ENCODE results near the gene HLA-DQA2. TPM values are rescaled to one million over a fixed set of nuclear protein-coding genes. Genes with fewer than 3 reads are reported as not detected.

The HLA-DQA2 gene
- total RNA-seq, 1 experiment from 2014 or later, result not detected

DNA sequence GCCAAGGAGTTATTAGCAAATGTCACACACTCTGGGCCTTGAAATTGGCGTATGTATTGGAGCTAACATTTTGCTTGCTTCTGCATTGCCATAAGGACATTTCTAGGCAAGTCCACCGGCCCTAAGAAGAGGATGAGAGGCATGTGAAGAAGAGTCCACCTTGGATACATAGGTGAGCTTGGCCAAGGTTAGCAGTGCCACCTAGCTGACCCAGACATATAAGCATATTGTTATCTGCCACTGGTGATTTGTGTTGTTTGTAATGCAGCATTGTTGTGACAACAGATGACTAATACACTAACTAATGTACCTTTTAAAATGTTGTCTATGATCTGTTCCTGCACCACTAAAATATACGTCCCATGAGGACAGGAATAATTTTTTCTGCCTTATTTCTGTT lies 24.8 kb upstream of the HLA-DQA2 start:
- Histone ChIP-seq H3K27ac (ENCODE audit: low read depth, low read length) (no peak overlapping the region), H3K4me1 (ENCODE audit: control insufficient read depth in 1 of 2, insufficient read depth in 2 of 2, low read length in 2 of 2) (no peaks in the 10 kb centered on the region), H3K9ac (ENCODE audit: low read length) (no peak overlapping the region), H3K4me3 (replicated peaks in 1 of 2; ENCODE audit: low read depth in 1 of 2, low read length in 2 of 2) (no peak overlapping the region), H3K27me3 (ENCODE audit: insufficient read depth, low read length) (no peaks in the 10 kb centered on the region), H3K9me3 (ENCODE audit: control insufficient read depth in 1 of 2, insufficient read depth in 1 of 2, low read depth in 1 of 2, low read length in 2 of 2) (no peaks in the 10 kb centered on the region), H4K20me1 (ENCODE audit: insufficient read depth) (no peaks in the 10 kb centered on the region), H3K9me2 (ENCODE audit: insufficient read depth) (no peaks in the 10 kb centered on the region), H2AFZ (ENCODE audit: low read depth, low read length, poor library complexity, severe bottlenecking) (no peak overlapping the region), H3K79me2 (ENCODE audit: insufficient read depth, low read length) (no peaks in the 10 kb centered on the region), H3K4me2 (ENCODE audit: low read length) (no peak overlapping the region), H3K36me3 (ENCODE audit: control insufficient read depth in 1 of 2, insufficient read depth in 2 of 2, low read length in 2 of 2) (no peaks in the 10 kb centered on the region)
- DNase-seq (ENCODE audit: low read depth, low spot score), result no peak
- TF ChIP-seq RAD21 (IDR thresholded peaks at IDR 0.05; ENCODE audit: low read depth) (peak; percentile 37; the same call in 1 of the 2 replicates), ZBTB33 (IDR thresholded peaks at IDR 0.05; ENCODE audit: extremely low read depth, insufficient replicate concordance, low read length) (no peak)
- TF ChIP-seq, protein P1, sequence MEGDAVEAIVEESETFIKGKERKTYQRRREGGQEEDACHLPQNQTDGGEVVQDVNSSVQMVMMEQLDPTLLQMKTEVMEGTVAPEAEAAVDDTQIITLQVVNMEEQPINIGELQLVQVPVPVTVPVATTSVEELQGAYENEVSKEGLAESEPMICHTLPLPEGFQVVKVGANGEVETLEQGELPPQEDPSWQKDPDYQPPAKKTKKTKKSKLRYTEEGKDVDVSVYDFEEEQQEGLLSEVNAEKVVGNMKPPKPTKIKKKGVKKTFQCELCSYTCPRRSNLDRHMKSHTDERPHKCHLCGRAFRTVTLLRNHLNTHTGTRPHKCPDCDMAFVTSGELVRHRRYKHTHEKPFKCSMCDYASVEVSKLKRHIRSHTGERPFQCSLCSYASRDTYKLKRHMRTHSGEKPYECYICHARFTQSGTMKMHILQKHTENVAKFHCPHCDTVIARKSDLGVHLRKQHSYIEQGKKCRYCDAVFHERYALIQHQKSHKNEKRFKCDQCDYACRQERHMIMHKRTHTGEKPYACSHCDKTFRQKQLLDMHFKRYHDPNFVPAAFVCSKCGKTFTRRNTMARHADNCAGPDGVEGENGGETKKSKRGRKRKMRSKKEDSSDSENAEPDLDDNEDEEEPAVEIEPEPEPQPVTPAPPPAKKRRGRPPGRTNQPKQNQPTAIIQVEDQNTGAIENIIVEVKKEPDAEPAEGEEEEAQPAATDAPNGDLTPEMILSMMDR (IDR thresholded peaks at IDR 0.05 in 2 of 3, conservative IDR thresholded peaks at IDR 0.05 in 1 of 3; ENCODE audit: borderline replicate concordance in 1 of 3, insufficient read depth in 1 of 3, low read depth in 2 of 3, low read length in 2 of 3), result peak in 2 of 3 experiments; percentile 24 to 40; a peak in 3 of 6 replicates
- intact Hi-C loops (cut with micrococcal nuclease), result no loop called here
- CTCF ChIA-PET, result interaction anchor here (0.6 to 1.0 kb wide), 3 partner anchors 16 to 152 kb away, joined by 3 read pairs; partner anchors contain the start of gene TAP1
- RAD21 ChIA-PET (ENCODE audit: low non-redundant PET in 1 of 2, low total read pairs in 2 of 2, uncharacterized antibody in 2 of 2, unreplicated experiment in 2 of 2), result interaction anchor here in 1 of 2 experiments (0.5 kb wide), 1 partner anchor 284 kb away, joined by 3 read pairs; no protein-coding TSS in a partner anchor
- POLR2A ChIA-PET, result no interaction called here
- no TSS peak for BruUV-seq (replicated peaks)
- peak; percentile 66 for ATAC-seq

- Histone ChIP-seq H3K27me3 (ENCODE audit: insufficient read depth, low read length) (no peaks in the 10 kb centered on the region), H4K20me1 (ENCODE audit: insufficient read depth) (no peaks in the 10 kb centered on the region), H3K9me2 (ENCODE audit: insufficient read depth) (no peaks in the 10 kb centered on the region), H2AFZ (ENCODE audit: low read depth, low read length, poor library complexity, severe bottlenecking) (no peak overlapping the region), H3K79me2 (ENCODE audit: insufficient read depth, low read length) (no peaks in the 10 kb centered on the region), H3K4me3 (replicated peaks in 1 of 2; ENCODE audit: low read depth in 1 of 2, low read length in 2 of 2) (no peak overlapping the region), H3K36me3 (ENCODE audit: control insufficient read depth in 1 of 2, insufficient read depth in 2 of 2, low read length in 2 of 2) (no peaks in the 10 kb centered on the region), H3K9ac (ENCODE audit: low read length) (no peak overlapping the region), H3K9me3 (ENCODE audit: control insufficient read depth in 1 of 2, insufficient read depth in 1 of 2, low read depth in 1 of 2, low read length in 2 of 2) (no peaks in the 10 kb centered on the region), H3K4me1 (ENCODE audit: control insufficient read depth in 1 of 2, insufficient read depth in 2 of 2, low read length in 2 of 2) (no peaks in the 10 kb centered on the region), H3K27ac (ENCODE audit: low read depth, low read length) (no peak overlapping the region), H3K4me2 (ENCODE audit: low read length) (no peak overlapping the region)
- POLR2A ChIA-PET, result no interaction called here
- RAD21 ChIA-PET (ENCODE audit: low non-redundant PET in 1 of 2, low total read pairs in 2 of 2, uncharacterized antibody in 2 of 2, unreplicated experiment in 2 of 2), result no interaction called here
- ATAC-seq, result no peak
- TF ChIP-seq, protein P2, sequence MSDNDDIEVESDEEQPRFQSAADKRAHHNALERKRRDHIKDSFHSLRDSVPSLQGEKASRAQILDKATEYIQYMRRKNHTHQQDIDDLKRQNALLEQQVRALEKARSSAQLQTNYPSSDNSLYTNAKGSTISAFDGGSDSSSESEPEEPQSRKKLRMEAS (IDR thresholded peaks at IDR 0.05), result no peak
- TF ChIP-seq FOSL1 (IDR thresholded peaks at IDR 0.05; ENCODE audit: low read depth), result no peak
- TF ChIP-seq, protein P1 (IDR thresholded peaks at IDR 0.05 in 2 of 3, conservative IDR thresholded peaks at IDR 0.05 in 1 of 3; ENCODE audit: borderline replicate concordance in 1 of 3, insufficient read depth in 1 of 3, low read depth in 2 of 3, low read length in 2 of 3), result no peak
- no peak for TF ChIP-seq TCF7L2 (IDR thresholded peaks at IDR 0.05; ENCODE audit: borderline replicate concordance, extremely low read depth, insufficient read depth, insufficient read length)
- no peak for TF ChIP-seq SP1 (IDR thresholded peaks at IDR 0.05; ENCODE audit: low read depth)
- no peak for TF ChIP-seq POLR2A (IDR thresholded peaks at IDR 0.05; ENCODE audit: borderline replicate concordance, extremely low read depth, insufficient read depth, insufficient read length)
- no peak for TF ChIP-seq POLR2AphosphoS5 (IDR thresholded peaks at IDR 0.05; ENCODE audit: low read depth, low read length)
- TF ChIP-seq SIN3A (IDR thresholded peaks at IDR 0.05; ENCODE audit: low read depth), result no peak
- intact Hi-C loops (cut with micrococcal nuclease), result no loop called here
- no TSS peak for BruUV-seq (replicated peaks)
- DNase-seq (ENCODE audit: low read depth, low spot score), result no peak
- CTCF ChIA-PET, result no interaction called here
These were observed 22.3 kb upstream of the HLA-DQA2 start for GRCh38 chr6:32718879-32719278.

All from HCT116 (cell line).